HFFc6 (cell line): ENCODE data around the gene UBC. TPM values are rescaled to one million over a fixed set of nuclear protein-coding genes. Genes with fewer than 3 reads are reported as not detected.
A peak's percentile ranks its signal among the peaks of the same experiment; 100 is the strongest.
"Not testable (repeated sequence)": the region's sequence is repeated elsewhere in the genome, so short reads cannot be mapped to it uniquely, and the experiment has no call there.

Source experiments
- DNase-seq: peaks from one replicate; pipeline ENCODE4 v3.0.0-alpha.2; 2018
- H3K27ac Mint-ChIP-seq: 2 replicates; pipeline ENCODE4 v1.8.0; 2020; ENCODE audit warnings: mild to moderate bottlenecking, mixed read lengths
- H3K27me3 Mint-ChIP-seq: 2 replicates; pipeline ENCODE4 v1.8.0; 2021; ENCODE audit warnings: mild to moderate bottlenecking, moderate library complexity, mixed read lengths; ENCODE audit not compliant: insufficient read depth
- H3K36me3 Mint-ChIP-seq: 2 replicates; pipeline ENCODE4 v1.8.0; 2021; ENCODE audit warnings: low read depth, mixed read lengths
- H3K4me1 Mint-ChIP-seq: 2 replicates; pipeline ENCODE4 v1.8.0; 2020; ENCODE audit warnings: low read depth, mixed read lengths
- H3K4me3 Mint-ChIP-seq: 2 replicates; pipeline ENCODE4 v1.8.0; 2020; ENCODE audit warnings: mild to moderate bottlenecking, moderate library complexity, mixed read lengths
- H3K9me3 Mint-ChIP-seq: 2 replicates; pipeline ENCODE4 v1.8.0; 2020; ENCODE audit warnings: mild to moderate bottlenecking, mixed read lengths
- CTCF ChIP-seq: fragments of 200-600 bp; sonication (generic); IDR thresholded peaks from 2 replicates; pipeline ENCODE4 v1.5.0; 2021; ENCODE audit warnings: antibody characterized with exemption, mild to moderate bottlenecking
- total RNA-seq, 6 experiments: library from RNA; stranded (reverse); fragmentation: NEBNext Ultra II Directional; extraction: Animal tissue kit (Norgen Biotek cat#: 25700); gene quantifications; 2 replicates in 1 of 6; 3 replicates in 5 of 6; pipeline ENCODE4 v1.2.3, GENCODE V29; 2021

UBC gene
- total RNA-seq, 6 experiments from 2014 or later = 1,112 to 1,171 (median 1,143) TPM

GRCh38 chr12:124927201-124928094 lies 13.0 kb upstream of the UBC start:
- H3K4me1 Mint-ChIP-seq = peaks cover 47% of the 10 kb centered on the region
- peak overlapping the region; percentile 92 for H3K4me3 Mint-ChIP-seq
- H3K36me3 Mint-ChIP-seq = no peaks in the 10 kb centered on the region
- H3K27ac Mint-ChIP-seq = peak overlapping the region; percentile 87
- DNase-seq = peak; percentile 81
- peaks cover 3% of the 10 kb centered on the region; the same call in 1 of the 2 replicates for H3K9me3 Mint-ChIP-seq
- no peak for TF ChIP-seq CTCF
- H3K27me3 Mint-ChIP-seq = peaks cover 15% of the 10 kb centered on the region

GRCh38 chr12:124925782-124926181 lies 11.3 kb upstream of the UBC start:
- peaks cover 23% of the 10 kb centered on the region for H3K27me3 Mint-ChIP-seq
- H3K9me3 Mint-ChIP-seq, DNase-seq, H3K36me3 Mint-ChIP-seq, H3K27ac Mint-ChIP-seq, H3K4me3 Mint-ChIP-seq: not testable (repeated sequence)
- peaks cover 64% of the 10 kb centered on the region for H3K4me1 Mint-ChIP-seq

- Mint-ChIP-seq H3K9me3 (peaks cover 3% of the 10 kb centered on the region; the same call in 1 of the 2 replicates), H3K4me3 (no peak overlapping the region)
Observed at GRCh38 chr12:124925117-124925516, 10.7 kb upstream of the UBC start.

DNA sequence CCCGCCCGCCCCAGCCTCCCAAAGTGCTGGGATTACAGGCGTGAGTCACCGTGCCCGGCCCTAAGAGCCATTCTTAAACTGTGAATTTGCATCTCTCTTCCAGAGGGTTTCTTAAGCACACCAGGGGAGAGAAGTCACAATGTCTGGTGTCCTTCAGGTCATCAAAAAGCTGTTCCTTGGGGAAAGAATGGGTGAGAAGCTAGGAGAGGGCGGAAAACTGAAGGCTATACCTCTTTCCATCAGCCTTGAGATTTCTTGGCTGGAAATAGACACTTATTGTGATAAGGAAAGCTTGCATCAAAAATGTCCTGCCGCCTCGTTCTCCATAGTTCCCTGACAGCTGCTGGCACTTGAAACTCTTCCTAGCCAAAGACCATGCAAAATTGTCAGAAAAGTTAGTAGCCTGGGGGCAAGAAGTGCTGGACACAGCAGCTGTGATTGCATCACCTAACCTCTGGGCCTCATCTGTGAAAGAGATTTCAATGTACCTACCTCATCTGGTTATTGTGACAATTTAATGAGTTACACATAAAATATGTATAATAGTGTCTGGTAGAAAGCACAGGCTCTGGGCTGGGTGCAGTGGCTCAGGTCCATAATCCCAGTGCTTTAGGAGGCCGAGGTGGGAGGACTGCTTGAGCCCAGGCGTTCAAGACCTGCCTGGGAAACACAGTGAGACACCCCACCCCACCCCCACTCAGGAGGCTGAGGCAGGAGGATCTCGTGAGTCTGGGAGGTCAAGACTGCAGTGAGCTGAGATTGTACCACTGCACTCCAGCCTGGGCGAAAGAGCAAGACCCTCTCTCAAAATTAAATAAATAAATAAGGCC lies 9.7 kb upstream of the UBC start:
- peak overlapping the region; percentile 61 for H3K4me3 Mint-ChIP-seq
- H3K27ac Mint-ChIP-seq = peak overlapping the region; percentile 81
- peaks cover 21% of the 10 kb centered on the region for H3K27me3 Mint-ChIP-seq
- peaks cover 77% of the 10 kb centered on the region for H3K4me1 Mint-ChIP-seq
- DNase-seq = peak; percentile 93
- H3K9me3 Mint-ChIP-seq = peaks cover 3% of the 10 kb centered on the region; the same call in 1 of the 2 replicates
- TF ChIP-seq CTCF = no peak
- no peaks in the 10 kb centered on the region for H3K36me3 Mint-ChIP-seq

More at GRCh38 chr12:124925117-124925516, 10.7 kb upstream of the UBC start:
- Mint-ChIP-seq H3K27ac (peak overlapping the region; percentile 26; the same call in 1 of the 2 replicates), H3K27me3 (peaks cover 21% of the 10 kb centered on the region), H3K36me3 (no peaks in the 10 kb centered on the region), H3K4me1 (peaks cover 69% of the 10 kb centered on the region)
- DNase-seq = no peak
- TF ChIP-seq CTCF = no peak

DNA sequence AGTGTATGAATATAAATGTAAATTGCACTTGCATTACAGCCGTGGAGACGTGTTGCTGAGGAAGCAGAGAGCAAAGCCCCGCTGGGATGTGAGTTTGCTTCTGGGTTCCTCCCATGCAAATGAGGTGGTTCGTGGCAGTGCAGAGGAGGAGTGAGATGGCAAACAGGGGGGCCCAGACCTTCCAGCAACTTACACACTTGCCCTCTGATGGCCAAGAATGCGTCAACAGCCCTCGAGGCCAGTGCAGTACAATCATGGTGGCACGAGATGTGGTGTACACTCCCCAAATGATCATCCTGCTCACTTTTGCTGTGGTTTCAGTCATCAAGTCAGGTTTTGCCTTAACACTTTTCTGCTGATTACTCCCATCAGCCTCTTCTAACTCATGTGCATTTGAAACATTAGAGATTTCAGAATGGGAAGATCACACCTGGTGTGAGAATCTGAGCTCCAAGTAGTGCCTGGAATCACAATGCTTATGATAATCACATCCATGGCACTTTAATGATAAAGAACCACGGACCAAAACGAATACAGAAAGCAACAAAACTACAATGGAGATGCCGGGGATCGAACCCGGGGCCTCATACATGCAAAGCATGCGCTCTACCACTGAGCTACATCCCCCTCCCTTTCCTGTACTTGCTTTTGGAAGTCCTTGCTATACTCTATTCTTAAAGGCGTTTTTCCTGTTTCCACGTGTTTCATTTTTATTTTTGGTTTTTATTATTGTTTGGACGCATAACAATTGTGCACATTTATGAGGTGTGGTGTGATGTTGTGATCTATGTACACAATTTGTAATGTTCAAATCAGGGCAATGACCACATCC lies 7.0 kb upstream of the UBC start:
- TF ChIP-seq CTCF = no peak
- peak; percentile 91 for DNase-seq
- Mint-ChIP-seq H3K9me3 (no peaks in the 10 kb centered on the region), H3K27ac (peak overlapping the region; percentile 93), H3K4me3 (peak overlapping the region; percentile 84), H3K27me3 (peaks cover 9% of the 10 kb centered on the region), H3K36me3 (no peaks in the 10 kb centered on the region), H3K4me1 (peaks cover 76% of the 10 kb centered on the region)
